Measurements from ENCODE around the gene SNAPC3.
"Not testable (repeated sequence)": the region's sequence is repeated elsewhere in the genome, so short reads cannot be mapped to it uniquely, and the experiment has no call there.

The SNAPC3 gene

DNA sequence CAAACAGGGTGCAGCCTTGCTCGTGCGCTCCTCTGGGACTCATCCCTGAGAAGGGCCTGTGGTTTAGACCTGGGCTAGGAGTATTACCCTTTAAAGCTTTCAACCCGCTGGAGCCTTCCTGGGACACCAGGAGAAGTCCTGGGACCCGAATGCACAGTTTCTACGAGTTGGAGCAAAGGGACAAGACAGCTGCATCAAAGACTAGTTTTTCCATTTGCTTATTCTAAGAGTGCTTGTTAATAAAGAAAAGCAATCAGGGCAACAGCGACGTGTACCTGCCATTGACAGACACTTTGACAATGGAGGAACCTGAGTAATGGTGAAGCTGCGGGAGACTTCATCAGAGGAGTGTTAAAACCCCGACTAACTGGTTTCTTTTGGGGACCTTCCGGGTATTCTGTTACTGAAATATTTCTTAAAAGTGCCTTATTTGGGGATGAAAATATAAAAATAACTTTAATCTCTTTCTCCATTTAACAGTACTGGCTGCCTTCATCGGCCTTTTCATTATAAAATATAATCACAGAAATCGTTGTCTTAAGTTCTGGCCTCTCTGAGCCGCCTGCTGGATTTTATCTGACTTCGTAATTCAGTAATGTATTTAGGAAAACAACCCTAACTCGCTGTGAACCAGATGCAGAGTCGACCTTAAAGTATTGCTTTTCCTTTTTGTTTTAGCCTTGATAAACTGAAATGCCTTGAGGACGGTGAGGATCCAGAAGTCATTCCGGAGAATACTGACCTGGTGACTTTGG lies 732 bp downstream of the SNAPC3 start:
- DNase-seq (ENCODE audit: low read depth): no peak

GRCh38 chr9:15426019-15426418 lies 3.3 kb downstream of the SNAPC3 start:
- DNase-seq (ENCODE audit: low read depth): no peak

- DNase-seq (ENCODE audit: low read depth): not testable (repeated sequence)
Measured at GRCh38 chr9:15427702-15428101, 5.0 kb downstream of the SNAPC3 start.

- no peak for DNase-seq (ENCODE audit: low read depth)
Measured at GRCh38 chr9:15430920-15431844, 8.5 kb downstream of the SNAPC3 start.

DNA sequence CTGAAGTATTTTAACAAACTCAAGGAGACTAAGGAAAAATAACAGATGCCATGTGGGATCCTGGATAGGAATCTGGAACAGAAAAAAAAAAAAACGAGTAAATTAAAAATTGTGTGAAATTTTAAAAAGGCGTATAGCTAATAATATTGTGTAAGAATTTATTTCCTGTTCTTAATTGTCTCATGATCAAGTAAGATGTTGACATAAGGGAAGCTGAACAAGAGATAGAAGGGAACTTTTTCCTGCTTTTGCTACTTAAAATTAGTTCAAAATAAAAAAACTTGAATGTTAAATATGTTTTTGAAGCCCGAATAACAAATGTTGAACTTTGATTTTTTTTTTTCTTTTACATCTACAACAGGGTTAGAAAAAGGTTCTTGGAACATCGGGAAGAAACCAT lies 10.5 kb downstream of the SNAPC3 start:
- DNase-seq (ENCODE audit: low read depth): no peak

DNA sequence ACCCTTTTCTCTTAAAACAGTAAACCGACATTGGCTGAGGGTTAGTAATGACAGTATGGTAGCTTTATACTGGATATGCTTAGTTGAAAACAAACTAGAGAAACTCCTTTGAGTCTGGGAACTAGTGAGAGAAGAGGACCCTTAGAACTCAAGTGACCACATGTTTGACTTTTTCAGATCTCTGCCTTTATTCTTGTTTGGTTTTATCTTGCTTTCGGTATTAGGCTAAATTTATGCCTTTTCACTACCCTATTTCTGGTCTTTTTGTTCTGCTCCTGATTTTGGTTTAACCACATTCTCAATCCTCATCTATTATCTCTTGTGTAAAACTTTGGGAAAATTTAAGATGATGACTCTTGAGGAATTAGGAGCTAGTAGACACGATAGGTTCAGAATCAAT lies 11.0 kb downstream of the SNAPC3 start:
- DNase-seq (ENCODE audit: low read depth): no peak

DNA sequence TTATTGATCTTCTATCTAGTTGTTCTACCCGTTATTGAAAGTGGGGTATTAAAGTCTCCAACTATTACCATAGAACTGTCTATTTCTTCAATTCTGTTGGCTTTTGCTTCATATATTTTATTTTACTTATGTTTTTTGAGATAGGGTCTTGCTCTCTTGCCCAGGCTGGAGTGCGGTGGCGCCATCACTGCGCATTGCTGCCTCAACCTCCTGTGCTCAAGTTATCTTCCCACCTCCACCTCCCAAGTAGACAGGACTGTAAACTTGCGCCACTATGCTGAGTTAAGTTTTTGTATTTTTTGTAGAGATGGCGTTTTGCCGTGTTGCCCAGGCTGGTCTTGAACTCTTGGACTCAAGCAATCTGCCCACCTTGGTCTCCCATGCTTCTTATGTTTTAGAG lies 16.2 kb downstream of the SNAPC3 start:
- no peak for DNase-seq (ENCODE audit: low read depth)

DNA sequence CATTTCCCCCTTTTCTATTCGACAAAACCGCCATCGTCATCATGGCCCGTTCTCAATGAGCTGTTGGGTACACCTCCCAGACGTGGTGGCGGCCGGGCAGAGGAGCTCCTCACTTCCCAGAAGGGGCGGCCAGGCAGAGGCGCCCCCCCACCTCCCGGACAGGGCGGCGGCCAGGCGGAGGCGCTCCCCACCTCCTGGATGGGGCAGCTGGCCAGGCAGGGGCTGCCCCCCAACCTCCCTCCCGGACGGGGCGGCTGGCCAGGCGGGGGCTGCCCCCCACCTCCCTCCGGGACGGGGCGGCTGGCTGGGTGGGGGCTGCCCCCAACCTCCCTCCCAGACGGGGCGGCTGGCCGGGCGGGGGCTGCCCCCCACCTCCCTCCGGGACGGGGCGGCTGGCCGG lies 19.2 kb downstream of the SNAPC3 start:
- not testable (repeated sequence) for DNase-seq (ENCODE audit: low read depth)

DNA sequence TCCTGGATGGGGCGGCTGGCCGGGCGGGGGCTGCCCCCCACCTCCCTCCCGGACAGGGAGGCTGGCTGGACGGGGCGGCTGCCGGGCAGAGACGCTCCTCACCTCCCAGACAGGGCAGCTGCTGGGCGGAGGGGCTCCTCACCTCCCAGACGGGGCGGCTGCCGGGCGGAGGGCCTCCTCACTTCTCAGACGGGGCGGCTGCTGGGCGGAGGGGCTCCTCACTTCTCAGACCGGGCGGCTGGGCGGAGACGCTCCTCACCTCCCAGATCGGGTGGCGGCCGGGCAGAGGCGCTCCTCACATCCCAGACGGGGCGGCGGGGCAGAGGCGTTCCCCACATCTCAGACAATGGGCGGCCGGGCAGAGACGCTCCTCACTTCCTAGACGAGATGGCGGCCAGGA lies 19.6 kb downstream of the SNAPC3 start:
- not testable (repeated sequence) for DNase-seq (ENCODE audit: low read depth)

GRCh38 chr9:15444141-15444540 lies 21.5 kb downstream of the SNAPC3 start:
- DNase-seq (ENCODE audit: low read depth): no peak

- DNase-seq (ENCODE audit: low read depth): no peak
Measured at GRCh38 chr9:15453956-15454355, 31.3 kb downstream of the SNAPC3 start.

- no peak for DNase-seq (ENCODE audit: low read depth)
Measured at GRCh38 chr9:15461056-15461455, 38.4 kb downstream of the SNAPC3 start.

GRCh38 chr9:15461601-15462000 lies 38.9 kb downstream of the SNAPC3 start:
- DNase-seq (ENCODE audit: low read depth): no peak

- DNase-seq (ENCODE audit: low read depth): no peak
Measured at GRCh38 chr9:15468145-15468544, 45.5 kb downstream of the SNAPC3 start.

GRCh38 chr9:15469406-15469805 lies 46.7 kb downstream of the SNAPC3 start:
- DNase-seq (ENCODE audit: low read depth): no peak

- DNase-seq (ENCODE audit: low read depth): no peak
Measured at GRCh38 chr9:15469862-15470261, 47.2 kb downstream of the SNAPC3 start.

- DNase-seq (ENCODE audit: low read depth): no peak
Measured at GRCh38 chr9:15475923-15476536, 53.4 kb downstream of the SNAPC3 start.

DNA sequence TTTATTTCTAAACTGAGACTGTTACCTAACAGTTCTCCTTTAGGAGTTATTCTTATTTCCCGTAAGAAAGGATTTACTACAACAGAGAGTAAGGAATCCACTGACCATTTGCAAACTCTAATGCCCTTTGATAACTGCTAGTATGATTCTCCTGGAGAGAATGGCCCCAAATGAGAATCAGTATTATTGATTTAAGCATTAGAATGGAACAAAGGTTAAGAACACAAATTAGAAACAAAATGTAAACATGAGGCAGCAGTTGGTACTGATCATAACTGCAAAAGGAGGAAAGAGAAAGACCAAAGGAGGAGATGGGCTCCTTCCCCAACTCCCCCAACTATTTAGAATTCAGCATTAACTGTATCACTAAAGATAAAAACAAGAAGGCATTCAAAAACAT lies 57.4 kb downstream of the SNAPC3 start:
- no peak for DNase-seq (ENCODE audit: low read depth)

DNA sequence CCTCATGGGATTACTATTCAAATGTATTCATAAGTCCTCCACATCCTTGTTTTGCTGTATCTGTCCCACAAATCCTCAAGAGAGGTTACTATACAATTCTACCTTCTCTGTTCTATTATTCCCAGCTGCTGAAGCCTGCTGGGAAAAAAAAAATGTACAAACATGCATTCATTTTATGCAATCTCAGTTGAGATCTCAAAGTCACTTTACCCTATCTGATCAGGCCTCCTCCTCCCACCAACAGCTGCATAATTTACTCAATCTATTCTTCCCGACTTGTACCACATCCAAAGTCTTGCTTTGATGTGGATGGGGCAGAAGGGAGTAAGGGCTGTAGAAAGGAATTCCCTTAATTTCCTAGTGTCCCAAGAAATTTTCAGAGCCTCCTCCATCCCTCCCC lies 59.5 kb downstream of the SNAPC3 start:
- no peak for DNase-seq (ENCODE audit: low read depth)

DNA sequence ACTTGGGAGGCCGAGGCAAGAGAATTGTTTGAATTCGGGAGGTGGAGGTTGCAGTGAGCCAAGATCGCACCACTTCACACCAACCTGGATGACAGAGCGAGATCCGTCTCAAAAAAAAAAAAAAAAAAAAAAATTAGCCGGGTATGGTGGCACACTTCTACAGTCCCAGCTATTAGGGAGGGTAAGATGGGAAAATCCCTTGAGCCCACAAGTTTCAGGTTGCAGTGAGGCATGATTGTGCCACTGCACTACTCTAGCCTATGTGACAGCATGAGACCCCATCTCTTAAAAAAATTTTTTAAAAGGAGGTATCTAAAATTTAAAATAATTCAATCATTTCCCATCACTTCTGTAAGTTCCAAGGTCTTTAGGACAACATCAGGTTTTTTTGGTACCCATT lies 62.1 kb downstream of the SNAPC3 start:
- no peak for DNase-seq (ENCODE audit: low read depth)

GRCh38 chr9:15485836-15486666 lies 63.4 kb downstream of the SNAPC3 start:
- no peak for DNase-seq (ENCODE audit: low read depth)

- DNase-seq (ENCODE audit: low read depth): no peak
Measured at GRCh38 chr9:15491950-15492349, 69.3 kb downstream of the SNAPC3 start.

Measured in activated T-cell treated with anti-CD3 and anti-CD28 coated beads for 48 hours (primary cell).